H1 (cell line): ENCODE measurements around the gene P2RY11. TPM values are rescaled to one million over a fixed set of nuclear protein-coding genes. Genes with fewer than 3 reads are reported as not detected.

Experiments used
- BRCA1 ChIP-seq: IDR thresholded peaks from 2 replicates; pipeline ENCODE4 v1.6.1; 2012; ENCODE audit warnings: low read depth, low read length, improper control_type of control experiment
- CBX8 ChIP-seq: fragments of 300-800, 300-1000 bp; sonication (generic); IDR thresholded peaks from 2 replicates; pipeline ENCODE4 v1.7.1; 2016; ENCODE audit warnings: low read depth, low read length, borderline replicate concordance
- CHD7 ChIP-seq: fragments of 300-600 bp; sonication (generic); IDR thresholded peaks from 2 replicates; pipeline ENCODE4 v1.7.1; 2012; ENCODE audit warnings: low read length, moderate library complexity, mild to moderate bottlenecking, inconsistent platforms; ENCODE audit not compliant: insufficient replicate concordance
- FOSL1 ChIP-seq: IDR thresholded peaks from 2 replicates; pipeline ENCODE4 v1.6.1; 2011; ENCODE audit warnings: mild to moderate bottlenecking, low read depth, low read length, moderate library complexity; ENCODE audit not compliant: insufficient read depth
- JUND ChIP-seq: IDR thresholded peaks from 2 replicates; pipeline ENCODE4 v1.6.1; 2011; ENCODE audit warnings: mild to moderate bottlenecking, improper control_type of control experiment, low read length
- PHF8 ChIP-seq: fragments of 200-600 bp; sonication (generic); conservative IDR thresholded peaks from 2 replicates; pipeline ENCODE4 v1.7.1; 2012; ENCODE audit warnings: low read depth, mild to moderate bottlenecking, inconsistent platforms, low read length, moderate library complexity
- POU5F1 ChIP-seq: IDR thresholded peaks from 2 replicates; pipeline ENCODE4 v1.6.1; 2011; ENCODE audit warnings: low read depth, mild to moderate bottlenecking, low read length, moderate library complexity
- RFX5 ChIP-seq: IDR thresholded peaks from 2 replicates; pipeline ENCODE4 v1.6.1; 2011; ENCODE audit warnings: low read depth, low read length, improper control_type of control experiment, borderline replicate concordance
- polyA plus RNA-seq, 7 experiments: library from polyadenylated mRNA; depleted of rRNA in 3 of 7; stranded (reverse) in 5 of 7; unstranded in 2 of 7; fragments of >200 nt in 5 of 7; fragments of 200-250 nt in 2 of 7; gene quantifications; 1 replicate in 5 of 7; 2 replicates in 1 of 7; 4 replicates in 1 of 7; pipeline versions ENCODE4 v1.2.1 to v1.2.3, GENCODE V29; 2011 to 2013; ENCODE audit warnings: missing spikeins in 2 of 7, mixed read lengths in 2 of 7
- total RNA-seq: library from RNA; stranded (reverse); fragmentation: NEBNext Ultra II Directional; extraction: Animal tissue kit (Norgen Biotek cat#: 25700); gene quantifications from 2 replicates; pipeline ENCODE4 v1.2.1, GENCODE V29; 2021
- TF ChIP-seq, protein P1 (sequence below): IDR thresholded peaks from 2 replicates; pipeline ENCODE4 v1.6.1; 2011; ENCODE audit warnings: low read length, improper control_type of control experiment

P2RY11 gene
- total and polyA plus RNA-seq, 2 of the 8 experiments (the other 6 are each of a cell fraction or from before 2014, with no cell fraction given) = 9.2 to 18.0 TPM

GRCh38 chr19:10106100-10106936 lies 5.2 kb upstream of the P2RY11 start, which contains the start of gene PPAN (continued):
- no peak for TF ChIP-seq CHD7
- no peak for TF ChIP-seq FOSL1
- peak; percentile 42; the same call in 1 of the 2 replicates for TF ChIP-seq JUND
- no peak for TF ChIP-seq CBX8
- TF ChIP-seq, protein P1, sequence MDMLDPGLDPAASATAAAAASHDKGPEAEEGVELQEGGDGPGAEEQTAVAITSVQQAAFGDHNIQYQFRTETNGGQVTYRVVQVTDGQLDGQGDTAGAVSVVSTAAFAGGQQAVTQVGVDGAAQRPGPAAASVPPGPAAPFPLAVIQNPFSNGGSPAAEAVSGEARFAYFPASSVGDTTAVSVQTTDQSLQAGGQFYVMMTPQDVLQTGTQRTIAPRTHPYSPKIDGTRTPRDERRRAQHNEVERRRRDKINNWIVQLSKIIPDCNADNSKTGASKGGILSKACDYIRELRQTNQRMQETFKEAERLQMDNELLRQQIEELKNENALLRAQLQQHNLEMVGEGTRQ = peak; percentile 16; the same call in 1 of the 2 replicates
- no peak for TF ChIP-seq RFX5
- TF ChIP-seq PHF8 = peak; percentile 98
- no peak for TF ChIP-seq POU5F1
- TF ChIP-seq BRCA1 = no peak
